T-cell (primary cell): Measurements from ENCODE around the gene ZFYVE26. TPM values are rescaled to one million over a fixed set of nuclear protein-coding genes. Genes with fewer than 3 reads are reported as not detected.
A peak's percentile ranks its signal among the peaks of the same experiment; 100 is the strongest.
"Not testable (repeated sequence)": the region's sequence is repeated elsewhere in the genome, so short reads cannot be mapped to it uniquely, and the experiment has no call there.

ENCODE experiments used
- ATAC-seq, 4 experiments: fragments of 200-7000 bp in 3 of 4; fragments of 150-1000 bp in 1 of 4; cut with Tn5 transposase; replicated peaks in 1 of 4; 1 replicate in 3 of 4; 2 replicates in 1 of 4; pipeline ENCODE4 v1.10.0; 2021; ENCODE audit warnings: moderate library complexity in 3 of 4, mild to moderate bottlenecking in 2 of 4, moderate number of reproducible peaks in 1 of 4
- CTCF ChIA-PET, 2 donors: fragments of 300-600 bp; sonication (Branson Sonifier 250); formaldehyde crosslinking; loops; one replicate each; lab custom pipeline; 2022; ENCODE audit warnings: antibody characterized with exemption in 2 of 2; lab: Charles Lee
- POLR2A ChIA-PET, 2 donors: fragments of 300-600 bp; sonication (Branson Sonifier 250); formaldehyde crosslinking; loops; one replicate each; lab custom pipeline; 2022; ENCODE audit warnings: antibody characterized with exemption in 2 of 2; lab: Charles Lee
- DNase-seq, 35 experiments: peaks; one replicate each; pipeline versions ENCODE4 v3.0.0 to v3.0.0-alpha.2; 2013 to 2023
- H3K27ac ChIP-seq: one replicate; pipeline ENCODE4 v1.5.1; 2013; ENCODE audit warnings: low read length
- H3K27me3 ChIP-seq, 2 experiments: replicated peaks in 1 of 2; 1 replicate in 1 of 2; 2 replicates in 1 of 2; pipeline versions ENCODE4 v1.6.1 to v1.7.0; 2013; ENCODE audit warnings: low read length in 1 of 2, mixed read lengths in 1 of 2; ENCODE audit not compliant: control insufficient read depth in 2 of 2, insufficient read depth in 2 of 2; ENCODE audit errors: extremely low read depth in 1 of 2
- H3K36me3 ChIP-seq, 2 donors: 1 replicate in 1 of 2; 2 replicates in 1 of 2; pipeline versions ENCODE4 v1.6.1 to v1.7.0; 2013; ENCODE audit warnings: low read length in 1 of 2; ENCODE audit not compliant: control insufficient read depth in 2 of 2, insufficient read depth in 1 of 2; ENCODE audit errors: extremely low read depth in 1 of 2
- H3K4me1 ChIP-seq, 2 experiments: 1 replicate in 1 of 2; 2 replicates in 1 of 2; pipeline versions ENCODE4 v1.6.1 to v1.7.0; 2013; ENCODE audit warnings: low read length in 2 of 2, mixed read lengths in 1 of 2; ENCODE audit not compliant: insufficient read depth in 2 of 2, control insufficient read depth in 1 of 2; ENCODE audit errors: extremely low read depth in 1 of 2
- H3K4me3 ChIP-seq, 2 donors: 1 replicate in 1 of 2; 2 replicates in 1 of 2; pipeline versions ENCODE4 v1.5.1 to v1.7.0; 2013; ENCODE audit warnings: mild to moderate bottlenecking in 2 of 2, low read length in 1 of 2, moderate library complexity in 1 of 2; ENCODE audit not compliant: control insufficient read depth in 1 of 2; ENCODE audit errors: extremely low read depth in 1 of 2
- H3K9me3 ChIP-seq: 2 replicates; pipeline ENCODE4 v1.7.0; 2013
- H3K27ac Mint-ChIP-seq, 2 donors: one replicate each; pipeline ENCODE4 v1.8.0; 2020 to 2021; ENCODE audit warnings: mild to moderate bottlenecking in 2 of 2, mixed read lengths in 2 of 2
- H3K27me3 Mint-ChIP-seq, 2 donors: one replicate each; pipeline ENCODE4 v1.8.0; 2021 to 2022; ENCODE audit warnings: mixed read lengths in 2 of 2
- H3K36me3 Mint-ChIP-seq: one replicate; pipeline ENCODE4 v1.8.0; 2021; ENCODE audit warnings: mixed read lengths
- H3K4me1 Mint-ChIP-seq, 3 donors: one replicate each; pipeline ENCODE4 v1.8.0; 2020 to 2022; ENCODE audit warnings: mixed read lengths in 3 of 3, mild to moderate bottlenecking in 1 of 3
- H3K4me3 Mint-ChIP-seq, 3 donors: one replicate each; pipeline ENCODE4 v1.8.0; 2020 to 2022; ENCODE audit warnings: mild to moderate bottlenecking in 3 of 3, mixed read lengths in 3 of 3, moderate library complexity in 3 of 3
- H3K9me3 Mint-ChIP-seq, 3 donors: one replicate each; pipeline ENCODE4 v1.8.0; 2020 to 2022; ENCODE audit warnings: mixed read lengths in 3 of 3
- WGBS: methylation state at CpG from one replicate; pipeline ENCODE4 v1.1.5; 2013; ENCODE audit warnings: missing lambda C conversion rate; ENCODE audit not compliant: insufficient coverage; 5-methylcytosine and 5-hydroxymethylcytosine counted together
- total RNA-seq, 35 experiments: library from RNA in 6 of 35; stranded (reverse) in 6 of 35; fragments of 120-200 nt in 1 of 35; gene quantifications; one replicate each; pipeline versions ENCODE4 v1.2.1 to v1.2.4 and lab custom pipeline; 2013 to 2026

The ZFYVE26 gene
- total RNA-seq, 5 donors from 2014 or later (not counting 1 experiment from before 2014, with no cell fraction given), result 26.0 to 37.6 (median 32.5) TPM

- H3K27ac Mint-ChIP-seq, DNase-seq, H3K4me3 Mint-ChIP-seq, H3K4me1 Mint-ChIP-seq, POLR2A ChIA-PET, H3K4me1 ChIP-seq, ATAC-seq, H3K4me3 ChIP-seq, H3K27ac ChIP-seq, H3K36me3 ChIP-seq, H3K9me3 Mint-ChIP-seq, H3K9me3 ChIP-seq, H3K27me3 Mint-ChIP-seq, H3K36me3 Mint-ChIP-seq, H3K27me3 ChIP-seq: not testable (repeated sequence)
- 40% methylated on average over 1 of the region's 1 CpG for WGBS
- CTCF ChIA-PET, result interaction anchor here in 1 of 2 donors (0.6 kb wide), 1 partner anchor 423 kb away, joined by 7 read pairs; no protein-coding TSS in a partner anchor
These were observed 106.6 kb downstream of the ZFYVE26 start for GRCh38 chr14:67709796-67710195.

DNA sequence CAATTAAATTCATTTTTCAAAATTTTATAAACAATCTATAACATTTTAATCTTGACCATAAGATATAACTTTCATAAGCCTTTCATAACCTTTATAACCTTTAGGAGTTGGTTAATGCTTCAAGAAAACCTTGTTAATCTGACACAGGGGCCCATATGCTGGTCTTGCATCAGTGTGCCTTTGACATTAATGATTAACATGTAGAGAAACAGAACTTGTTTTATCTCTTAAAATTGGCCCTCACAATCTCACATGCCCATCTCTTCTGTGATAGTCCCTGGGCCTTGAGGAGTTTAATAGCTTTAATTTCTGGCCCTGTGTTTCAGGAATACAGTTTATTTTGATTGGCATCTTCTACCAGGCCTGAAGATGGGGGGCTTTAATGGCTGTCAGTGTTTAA, 107.0 kb downstream of the ZFYVE26 start:
- ATAC-seq, H3K4me1 Mint-ChIP-seq, H3K27me3 Mint-ChIP-seq, H3K27ac Mint-ChIP-seq, H3K4me1 ChIP-seq, H3K27me3 ChIP-seq, H3K4me3 ChIP-seq, DNase-seq, H3K4me3 Mint-ChIP-seq, H3K27ac ChIP-seq, H3K9me3 Mint-ChIP-seq, POLR2A ChIA-PET, H3K36me3 ChIP-seq, H3K36me3 Mint-ChIP-seq, H3K9me3 ChIP-seq: not testable (repeated sequence)
- CTCF ChIA-PET, result interaction anchor here in 1 of 2 donors (0.6 kb wide), 1 partner anchor 423 kb away, joined by 7 read pairs; no protein-coding TSS in a partner anchor

DNA sequence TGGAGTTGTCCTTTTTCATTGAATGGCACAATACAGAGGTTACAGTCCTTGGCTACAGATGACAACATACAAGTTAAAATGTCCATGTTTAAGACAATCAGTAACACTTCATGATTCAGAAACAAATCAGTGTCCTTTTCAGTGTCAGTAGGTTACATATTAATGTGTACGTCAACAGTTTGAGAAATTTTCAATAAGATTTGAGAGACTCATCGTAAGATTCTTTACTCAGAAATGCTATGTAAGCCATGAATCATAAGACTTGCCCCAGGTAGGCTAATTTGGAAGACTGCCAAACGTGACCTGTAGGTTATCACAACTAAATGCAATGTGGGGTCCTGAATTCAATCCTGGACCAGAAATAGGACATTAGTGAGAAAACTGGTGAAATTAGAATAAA, 111.2 kb downstream of the ZFYVE26 start:
- Mint-ChIP-seq H3K36me3 (no peaks in the 10 kb centered on the region), H3K27ac (no peak overlapping the region), H3K4me3 (no peak overlapping the region), H3K9me3 (peaks cover 0 to 8% (median 3%) of the 10 kb centered on the region in 3 donors), H3K27me3 (peaks cover 5% of the 10 kb centered on the region in 2 donors), H3K4me1 (no peaks in the 10 kb centered on the region)
- no peak for ATAC-seq
- no peaks in the 10 kb centered on the region for H3K27me3 ChIP-seq
- ChIA-PET POLR2A (no interaction called here), CTCF (interaction anchor here (1.0 to 3.0 kb wide), 19 partner anchors 10 to 1346 kb away, joined by 3 to 44 read pairs (median 8); partner anchors contain the start of genes RDH11 (in 2 of the 2), ARG2 (in 1 of the 2) and PIGH (in 1 of the 2))
- 78% methylated on average over 2 of the region's 3 CpGs for WGBS
- no peak overlapping the region for H3K4me3 ChIP-seq
- no peak overlapping the region for H3K27ac ChIP-seq
- H3K9me3 ChIP-seq, result peaks cover 3% of the 10 kb centered on the region
- H3K4me1 ChIP-seq, result no peaks in the 10 kb centered on the region
- DNase-seq, result no peak
- no peaks in the 10 kb centered on the region for H3K36me3 ChIP-seq

DNA sequence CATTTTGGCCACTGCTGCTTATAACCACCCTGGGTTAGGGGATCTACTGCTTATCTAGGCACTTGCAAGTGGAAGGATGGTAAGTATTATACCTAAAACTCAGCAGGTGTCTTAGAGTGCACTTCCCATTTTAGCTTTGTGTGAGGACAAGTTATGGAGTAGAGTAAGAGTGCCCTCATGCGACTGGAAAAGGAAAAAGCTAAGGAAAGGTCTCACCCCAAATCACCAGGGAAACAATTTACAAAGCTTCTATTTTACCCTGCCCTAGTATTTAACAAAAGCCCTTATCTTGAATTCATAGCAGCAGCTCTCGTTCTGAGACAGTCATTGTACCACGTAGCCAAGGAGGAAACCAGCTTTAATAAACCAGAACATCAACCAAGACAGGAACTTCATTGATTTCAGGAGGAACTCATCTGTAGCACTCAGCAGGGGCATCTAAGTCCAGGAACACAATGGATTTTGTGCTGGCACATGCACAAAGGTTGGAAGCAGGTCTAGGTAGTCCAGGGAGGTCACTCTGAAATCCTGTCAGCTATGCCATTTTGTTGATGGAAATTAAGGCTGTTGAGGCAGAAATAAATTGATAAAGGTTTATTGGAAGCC, 111.8 kb downstream of the ZFYVE26 start:
- Mint-ChIP-seq H3K4me3 (no peak overlapping the region), H3K27me3 (peaks cover 5% of the 10 kb centered on the region in 2 donors), H3K36me3 (no peaks in the 10 kb centered on the region), H3K9me3 (peaks cover 0 to 2% (median 0%) of the 10 kb centered on the region in 3 donors), H3K4me1 (no peaks in the 10 kb centered on the region), H3K27ac (no peak overlapping the region)
- Histone ChIP-seq H3K4me1 (no peaks in the 10 kb centered on the region), H3K36me3 (no peaks in the 10 kb centered on the region), H3K27ac (no peak overlapping the region), H3K27me3 (no peaks in the 10 kb centered on the region), H3K9me3 (peaks cover 3% of the 10 kb centered on the region), H3K4me3 (no peak overlapping the region)
- POLR2A ChIA-PET, result interaction anchor here (0.5 to 1.2 kb wide), 5 partner anchors 9 to 104 kb away, joined by 3 to 5 read pairs (median 3); partner anchors contain the start of genes ARG2 (in 1 of the 2), PIGH (in 1 of the 2) and RDH11 (in 1 of the 2)
- DNase-seq (peak in 19 of 35 experiments; percentile 4 to 79 (median 15)), ATAC-seq (peak; percentile 67 to 82 (median 80))
- WGBS, result 7% methylated on average over 2 of the region's 3 CpGs
- CTCF ChIA-PET, result interaction anchor here (0.5 to 3.0 kb wide), 43 partner anchors 8 to 1345 kb away, joined by 3 to 44 read pairs (median 4); partner anchors contain the start of genes PIGH (in 2 of the 2), RDH11 (in 2 of the 2) and ARG2 (in 1 of the 2)

- no peak for ATAC-seq
- Mint-ChIP-seq H3K27me3 (peaks cover 5% of the 10 kb centered on the region in 2 donors), H3K36me3 (no peaks in the 10 kb centered on the region), H3K9me3 (no peaks in the 10 kb centered on the region), H3K27ac (no peak overlapping the region), H3K4me1 (no peaks in the 10 kb centered on the region), H3K4me3 (no peak overlapping the region)
- peaks cover 3% of the 10 kb centered on the region for H3K9me3 ChIP-seq
- no peak overlapping the region for H3K4me3 ChIP-seq
- WGBS, result no CpG with 5 or more reads among the region's 3 CpGs
- H3K4me1 ChIP-seq, result no peaks in the 10 kb centered on the region
- no peak for DNase-seq
- no peaks in the 10 kb centered on the region for H3K27me3 ChIP-seq
- no peak overlapping the region for H3K27ac ChIP-seq
- POLR2A ChIA-PET, result interaction anchor here (0.6 to 1.2 kb wide), 4 partner anchors 8 to 104 kb away, joined by 3 to 5 read pairs (median 3); partner anchors contain the start of genes ARG2 (in 1 of the 2), PIGH (in 1 of the 2) and RDH11 (in 1 of the 2)
- no peaks in the 10 kb centered on the region for H3K36me3 ChIP-seq
- CTCF ChIA-PET, result interaction anchor here (0.7 to 3.0 kb wide), 40 partner anchors 8 to 1345 kb away, joined by 3 to 44 read pairs (median 4); partner anchors contain the start of genes PIGH (in 2 of the 2), RDH11 (in 2 of the 2) and ARG2 (in 1 of the 2)
These were observed 112.4 kb downstream of the ZFYVE26 start for GRCh38 chr14:67703997-67704396.

- H3K9me3 ChIP-seq, H3K27ac Mint-ChIP-seq, H3K36me3 ChIP-seq, DNase-seq, H3K4me3 Mint-ChIP-seq, H3K4me1 Mint-ChIP-seq, H3K9me3 Mint-ChIP-seq, H3K36me3 Mint-ChIP-seq, H3K27me3 Mint-ChIP-seq, H3K27me3 ChIP-seq, ATAC-seq, H3K27ac ChIP-seq, H3K4me1 ChIP-seq, H3K4me3 ChIP-seq: not testable (repeated sequence)
- 90% methylated on average over 2 of the region's 8 CpGs for WGBS
- POLR2A ChIA-PET, result interaction anchor here in 1 of 2 donors (0.6 kb wide), 1 partner anchor 273 kb away, joined by 3 read pairs; no protein-coding TSS in a partner anchor
- CTCF ChIA-PET, result interaction anchor here (0.7 to 1.3 kb wide), 5 partner anchors 102 to 1482 kb away, joined by 3 to 7 read pairs (median 5); partner anchors contain the start of gene PIGH (in 1 of the 2)
These were observed 114.9 kb downstream of the ZFYVE26 start, which contains the start of gene RDH12 for GRCh38 chr14:67701492-67701891. TSS of gene RDH12 (plus strand) at chr14:67701886. CDS start at chr14:67722643, 20,757 bp downstream.
